Measurements from ENCODE around the gene ARHGAP22.

The ARHGAP22 gene

DNA sequence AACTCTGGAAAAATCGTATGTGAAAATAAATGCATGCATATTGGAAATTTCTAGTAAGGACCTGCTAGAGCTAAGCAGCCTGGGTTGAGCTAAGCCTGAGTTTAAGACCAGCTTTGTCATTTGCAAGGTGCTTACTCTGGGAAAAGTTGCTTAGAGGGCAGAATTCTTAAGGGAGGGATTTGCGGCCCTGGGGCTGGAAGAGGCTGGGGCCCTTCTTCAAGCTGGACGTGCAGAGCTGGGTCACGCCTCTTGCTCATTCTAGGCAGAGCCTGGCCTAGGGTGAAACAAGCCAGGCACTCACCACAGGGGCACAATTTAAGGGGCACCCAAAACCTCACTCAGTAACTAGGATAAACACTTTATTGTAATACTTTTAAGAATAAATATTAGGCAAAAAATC, 137.2 kb downstream of the ARHGAP22 start:
- Histone ChIP-seq H3K4me3 (ENCODE audit: low read length) (no peak overlapping the region), H3K36me3 (replicated peaks; ENCODE audit: insufficient read depth, low read length) (no peaks in the 10 kb centered on the region), H3K9me3 (replicated peaks; ENCODE audit: insufficient read depth, low read length) (no peaks in the 10 kb centered on the region), H3K4me2 (ENCODE audit: low read depth, low read length) (no peak overlapping the region), H2AFZ (ENCODE audit: low read length) (no peak overlapping the region), H3K9ac (ENCODE audit: low read length) (no peak overlapping the region), H3K79me2 (ENCODE audit: low read length) (no peaks in the 10 kb centered on the region), H3F3A (ENCODE audit: insufficient read depth, low read length) (no peaks in the 10 kb centered on the region), H4K20me1 (ENCODE audit: insufficient read depth, low read length) (no peaks in the 10 kb centered on the region), H3K9me2 (replicated peaks; ENCODE audit: insufficient read depth, low read length) (no peaks in the 10 kb centered on the region), H3K27ac (ENCODE audit: low read length) (no peak overlapping the region), H3K4me1 (ENCODE audit: low read length) (no peaks in the 10 kb centered on the region), H3K27me3 (replicated peaks; ENCODE audit: insufficient read depth, low read length) (no peaks in the 10 kb centered on the region)
- no peak for TF ChIP-seq EZH2 (optimal IDR thresholded peaks at IDR 0.05; ENCODE audit: low read depth, low read length)
- TF ChIP-seq, protein P1, sequence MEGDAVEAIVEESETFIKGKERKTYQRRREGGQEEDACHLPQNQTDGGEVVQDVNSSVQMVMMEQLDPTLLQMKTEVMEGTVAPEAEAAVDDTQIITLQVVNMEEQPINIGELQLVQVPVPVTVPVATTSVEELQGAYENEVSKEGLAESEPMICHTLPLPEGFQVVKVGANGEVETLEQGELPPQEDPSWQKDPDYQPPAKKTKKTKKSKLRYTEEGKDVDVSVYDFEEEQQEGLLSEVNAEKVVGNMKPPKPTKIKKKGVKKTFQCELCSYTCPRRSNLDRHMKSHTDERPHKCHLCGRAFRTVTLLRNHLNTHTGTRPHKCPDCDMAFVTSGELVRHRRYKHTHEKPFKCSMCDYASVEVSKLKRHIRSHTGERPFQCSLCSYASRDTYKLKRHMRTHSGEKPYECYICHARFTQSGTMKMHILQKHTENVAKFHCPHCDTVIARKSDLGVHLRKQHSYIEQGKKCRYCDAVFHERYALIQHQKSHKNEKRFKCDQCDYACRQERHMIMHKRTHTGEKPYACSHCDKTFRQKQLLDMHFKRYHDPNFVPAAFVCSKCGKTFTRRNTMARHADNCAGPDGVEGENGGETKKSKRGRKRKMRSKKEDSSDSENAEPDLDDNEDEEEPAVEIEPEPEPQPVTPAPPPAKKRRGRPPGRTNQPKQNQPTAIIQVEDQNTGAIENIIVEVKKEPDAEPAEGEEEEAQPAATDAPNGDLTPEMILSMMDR (IDR thresholded peaks at IDR 0.05; ENCODE audit: low read length): no peak
- no peak for TF ChIP-seq EZH2phosphoT487 (IDR thresholded peaks at IDR 0.05; ENCODE audit: low read length)
- DNase-seq: no peak

DNA sequence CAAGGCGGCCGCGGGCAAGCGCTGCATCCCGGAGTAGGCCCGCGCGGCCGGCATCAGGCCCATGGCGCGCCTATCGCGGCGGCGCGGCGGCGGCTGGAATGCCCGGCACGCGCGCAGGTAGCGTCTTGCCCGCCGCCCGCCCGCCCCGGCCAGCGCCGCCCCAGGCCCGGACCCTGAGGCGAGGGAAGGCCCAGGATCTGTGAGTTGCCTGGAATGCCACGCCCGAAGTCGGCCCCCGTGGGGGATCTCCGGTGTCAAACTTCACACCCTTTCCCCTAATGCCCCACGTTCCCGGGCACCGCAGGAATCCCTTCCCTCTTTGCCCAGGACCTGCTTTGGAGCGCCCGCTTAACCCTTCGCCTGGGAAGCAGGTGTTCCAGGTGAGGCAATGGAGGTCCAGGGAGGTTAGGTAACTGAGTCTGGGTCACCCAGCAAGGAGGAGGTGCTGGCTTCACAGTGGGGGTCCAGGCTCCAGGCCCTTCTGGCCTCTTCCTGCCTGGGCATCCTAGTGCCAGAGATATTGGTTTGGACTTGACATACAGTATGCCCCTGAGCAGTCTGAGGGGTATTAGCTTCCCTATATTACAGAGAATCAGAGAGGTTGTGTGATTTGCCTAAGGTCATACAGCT, 138.1 kb downstream of the ARHGAP22 start:
- Histone ChIP-seq H3K27me3 (replicated peaks; ENCODE audit: insufficient read depth, low read length) (no peaks in the 10 kb centered on the region), H3K9me3 (replicated peaks; ENCODE audit: insufficient read depth, low read length) (no peaks in the 10 kb centered on the region), H3K4me3 (ENCODE audit: low read length) (no peak overlapping the region), H3K4me1 (ENCODE audit: low read length) (no peaks in the 10 kb centered on the region), H3K4me2 (ENCODE audit: low read depth, low read length) (no peak overlapping the region), H3F3A (ENCODE audit: insufficient read depth, low read length) (no peaks in the 10 kb centered on the region), H3K79me2 (ENCODE audit: low read length) (no peaks in the 10 kb centered on the region), H4K20me1 (ENCODE audit: insufficient read depth, low read length) (no peaks in the 10 kb centered on the region), H3K9ac (ENCODE audit: low read length) (no peak overlapping the region), H3K9me2 (replicated peaks; ENCODE audit: insufficient read depth, low read length) (no peaks in the 10 kb centered on the region), H3K36me3 (replicated peaks; ENCODE audit: insufficient read depth, low read length) (no peaks in the 10 kb centered on the region), H2AFZ (ENCODE audit: low read length) (no peak overlapping the region), H3K27ac (ENCODE audit: low read length) (no peak overlapping the region)
- no peak for DNase-seq
- TF ChIP-seq, protein P1 (IDR thresholded peaks at IDR 0.05; ENCODE audit: low read length): no peak
- no peak for TF ChIP-seq EZH2 (optimal IDR thresholded peaks at IDR 0.05; ENCODE audit: low read depth, low read length)
- no peak for TF ChIP-seq EZH2phosphoT487 (IDR thresholded peaks at IDR 0.05; ENCODE audit: low read length)

DNA sequence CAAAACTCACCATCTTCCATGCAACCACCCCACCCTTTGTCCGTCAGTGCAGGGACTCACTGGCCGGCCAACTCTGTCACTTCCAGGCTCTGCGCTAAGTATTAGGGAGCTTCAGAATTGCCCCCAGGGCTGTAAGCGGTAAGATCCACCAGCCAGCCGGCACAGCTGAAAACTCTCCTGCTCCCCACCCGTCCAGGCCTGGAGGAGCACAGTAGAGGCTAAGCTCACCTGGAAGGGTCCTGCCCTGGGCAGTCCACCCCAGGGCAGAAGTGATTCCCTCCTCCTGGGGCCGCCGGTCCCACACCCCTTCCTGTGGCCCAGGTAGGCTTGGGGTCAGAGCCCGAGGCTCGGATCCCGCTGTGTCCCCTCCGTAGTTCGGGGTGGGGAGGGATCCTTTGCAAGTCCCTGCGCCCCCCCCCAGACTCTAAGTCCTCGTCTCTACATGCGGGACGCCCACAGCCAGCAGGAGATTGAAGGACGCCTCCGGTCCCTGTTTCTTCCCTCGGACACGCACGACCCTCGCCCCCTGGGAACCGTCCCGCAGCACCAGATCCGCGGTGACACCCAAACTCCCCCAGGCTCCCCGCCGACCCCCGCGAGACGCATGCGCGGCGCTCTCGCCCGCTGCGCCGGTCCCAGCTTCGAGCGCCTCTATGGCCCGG, 138.9 kb downstream of the ARHGAP22 start:
- Histone ChIP-seq H2AFZ (ENCODE audit: low read length) (no peak overlapping the region), H3F3A (ENCODE audit: insufficient read depth, low read length) (no peaks in the 10 kb centered on the region), H3K4me2 (ENCODE audit: low read depth, low read length) (no peak overlapping the region), H3K9me3 (replicated peaks; ENCODE audit: insufficient read depth, low read length) (no peaks in the 10 kb centered on the region), H3K9me2 (replicated peaks; ENCODE audit: insufficient read depth, low read length) (no peaks in the 10 kb centered on the region), H3K36me3 (replicated peaks; ENCODE audit: insufficient read depth, low read length) (no peaks in the 10 kb centered on the region), H3K4me3 (ENCODE audit: low read length) (no peak overlapping the region), H3K79me2 (ENCODE audit: low read length) (no peaks in the 10 kb centered on the region), H3K27ac (ENCODE audit: low read length) (no peak overlapping the region), H3K27me3 (replicated peaks; ENCODE audit: insufficient read depth, low read length) (no peaks in the 10 kb centered on the region), H3K9ac (ENCODE audit: low read length) (no peak overlapping the region), H3K4me1 (ENCODE audit: low read length) (no peaks in the 10 kb centered on the region), H4K20me1 (ENCODE audit: insufficient read depth, low read length) (no peaks in the 10 kb centered on the region)
- no peak for DNase-seq
- TF ChIP-seq EZH2 (optimal IDR thresholded peaks at IDR 0.05; ENCODE audit: low read depth, low read length): no peak
- TF ChIP-seq, protein P1 (IDR thresholded peaks at IDR 0.05; ENCODE audit: low read length): no peak
- no peak for TF ChIP-seq EZH2phosphoT487 (IDR thresholded peaks at IDR 0.05; ENCODE audit: low read length)

Measured in MM.1S (cell line).